IMR-90 (cell line): ENCODE measurements around the gene BMP2K. TPM values are rescaled to one million over a fixed set of nuclear protein-coding genes. Genes with fewer than 3 reads are reported as not detected.

Source experiments
- ATAC-seq: fragments of 200-7000 bp; cut with Tn5 transposase; 2 replicates; pipeline ENCODE4 v1.9.1; 2020; ENCODE audit warnings: low read depth, mild to moderate bottlenecking, moderate library complexity
- BruUV-seq: library from RNA; stranded (reverse); fragments of 400-500 nt; replicated peaks from 2 replicates; lab custom pipeline; 2021; lab: Mats Ljungman, UMichigan
- CTCF ChIA-PET: fragments of 300-600 bp; formaldehyde crosslinking; extraction: SDS; loops from one replicate; lab custom pipeline; 2021; ENCODE audit warnings: antibody characterized with exemption; lab: Yijun Ruan, JAX
- POLR2A ChIA-PET: fragments of 300-600 bp; sonication (Branson Sonifier 250); formaldehyde crosslinking; loops from one replicate; lab custom pipeline; 2022; ENCODE audit warnings: antibody characterized with exemption; ENCODE audit not compliant: unreplicated experiment; lab: Charles Lee
- DNase-seq: peaks from one replicate; pipeline ENCODE4 v3.0.0; 2013
- H2AFZ ChIP-seq: replicated peaks from 2 replicates; pipeline ENCODE3; 2013; ENCODE audit warnings: low read length, mild to moderate bottlenecking; ENCODE audit not compliant: poor library complexity
- H2AK5ac ChIP-seq: 2 replicates; pipeline ENCODE4 v1.6.1; 2013; ENCODE audit warnings: low read depth, low read length, inconsistent platforms
- H2AK9ac ChIP-seq: replicated peaks from 2 replicates; pipeline ENCODE3; 2013; ENCODE audit warnings: mild to moderate bottlenecking, low read depth, low read length, moderate library complexity; ENCODE audit not compliant: poor library complexity
- H2BK120ac ChIP-seq: 2 replicates; pipeline ENCODE4 v1.6.1; 2013; ENCODE audit warnings: low read depth, low read length, inconsistent platforms
- H2BK15ac ChIP-seq: 3 replicates; pipeline ENCODE4 v1.6.1; 2013; ENCODE audit warnings: low read depth, low read length, inconsistent platforms
- H2BK20ac ChIP-seq: 2 replicates; pipeline ENCODE4 v1.6.1; 2013; ENCODE audit warnings: low read depth, mild to moderate bottlenecking, inconsistent platforms, low read length, moderate library complexity
- H2BK5ac ChIP-seq: 2 replicates; pipeline ENCODE4 v1.6.1; 2013; ENCODE audit warnings: mild to moderate bottlenecking, low read depth, low read length, inconsistent platforms; ENCODE audit not compliant: poor library complexity, severe bottlenecking
- H3K14ac ChIP-seq: replicated peaks from 2 replicates; pipeline ENCODE4 v1.6.1; 2013; ENCODE audit warnings: low read depth, low read length, inconsistent platforms
- H3K18ac ChIP-seq: 2 replicates; pipeline ENCODE4 v1.6.1; 2013; ENCODE audit warnings: low read depth, low read length, control low read depth
- H3K23ac ChIP-seq: 2 replicates; pipeline ENCODE4 v1.6.1; 2013; ENCODE audit warnings: low read depth, low read length, inconsistent platforms
- H3K27ac ChIP-seq: 2 replicates; pipeline ENCODE4 v1.5.1; 2013; ENCODE audit warnings: mild to moderate bottlenecking, control low read depth, low read length; ENCODE audit not compliant: insufficient read depth
- H3K27me3 ChIP-seq: 2 replicates; pipeline ENCODE4 v1.6.1; 2013; ENCODE audit warnings: low read length; ENCODE audit not compliant: control insufficient read depth, insufficient read depth
- H3K36me3 ChIP-seq: 2 replicates; pipeline ENCODE4 v1.6.1; 2013; ENCODE audit warnings: low read length, mixed read lengths; ENCODE audit not compliant: control insufficient read depth, insufficient read depth
- H3K4ac ChIP-seq: 2 replicates; pipeline ENCODE4 v1.6.1; 2013; ENCODE audit warnings: low read depth, low read length, inconsistent platforms
- H3K4me1 ChIP-seq: 2 replicates; pipeline ENCODE4 v1.6.1; 2013; ENCODE audit warnings: low read length, mixed read lengths; ENCODE audit not compliant: control insufficient read depth, insufficient read depth
- H3K4me2 ChIP-seq: 2 replicates; pipeline ENCODE4 v1.6.1; 2013; ENCODE audit warnings: low read depth, mild to moderate bottlenecking, control low read depth, low read length, moderate library complexity
- H3K4me3 ChIP-seq: 2 replicates; pipeline ENCODE4 v1.5.1; 2013; ENCODE audit warnings: low read depth, mild to moderate bottlenecking, control low read depth, low read length, moderate library complexity; ENCODE audit not compliant: insufficient read depth
- H3K56ac ChIP-seq: 2 replicates; pipeline ENCODE4 v1.6.1; 2013; ENCODE audit warnings: low read length, inconsistent platforms; ENCODE audit not compliant: insufficient read depth; ENCODE audit errors: extremely low read depth
- H3K79me1 ChIP-seq, 2 experiments: 2 replicates each; pipeline ENCODE4 v1.6.1; 2013; ENCODE audit warnings: low read length in 2 of 2, inconsistent platforms in 1 of 2, low read depth in 1 of 2
- H3K9ac ChIP-seq: 2 replicates; pipeline ENCODE4 v1.6.1; 2013; ENCODE audit warnings: low read depth, low read length, control low read depth
- H3K9me1 ChIP-seq: 2 replicates; pipeline ENCODE4 v1.6.1; 2013; ENCODE audit warnings: low read length, inconsistent platforms; ENCODE audit not compliant: insufficient read depth
- H3K9me3 ChIP-seq: 2 replicates; pipeline ENCODE4 v1.6.1; 2013; ENCODE audit warnings: low read length; ENCODE audit not compliant: control insufficient read depth, insufficient read depth
- H4K20me1 ChIP-seq: 2 replicates; pipeline ENCODE4 v1.6.1; 2013; ENCODE audit warnings: low read length, inconsistent platforms; ENCODE audit not compliant: insufficient read depth
- H4K5ac ChIP-seq: 2 replicates; pipeline ENCODE4 v1.6.1; 2013; ENCODE audit warnings: mild to moderate bottlenecking, low read depth, low read length, control low read depth
- H4K8ac ChIP-seq, 2 experiments: 2 replicates each; pipeline ENCODE4 v1.6.1; 2013; ENCODE audit warnings: low read depth in 2 of 2, low read length in 2 of 2, control low read depth in 1 of 2, inconsistent platforms in 1 of 2
- H4K91ac ChIP-seq: 2 replicates; pipeline ENCODE4 v1.6.1; 2013; ENCODE audit warnings: low read depth, low read length, inconsistent platforms; ENCODE audit not compliant: insufficient read depth
- SMC3 ChIP-seq: fragments of 150-350 bp; IDR thresholded peaks from 2 replicates; pipeline ENCODE4 v1.6.1; 2016; ENCODE audit warnings: low read depth, mild to moderate bottlenecking, antibody characterized with exemption, low read length, moderate library complexity
- WGBS, 2 experiments: methylation state at CpG; one replicate each; pipeline versions ENCODE4 v1.1.5 to v1.1.7; 2013; ENCODE audit warnings: missing lambda C conversion rate in 2 of 2; ENCODE audit not compliant: insufficient read length in 1 of 2; ENCODE audit errors: extremely low coverage in 2 of 2; 5-methylcytosine and 5-hydroxymethylcytosine counted together
- dilution Hi-C: fragments of 300-500 bp; cut with HindIII; formaldehyde crosslinking; loops from one replicate; pipeline ENCODE4 v1.14.3; 2018; ENCODE audit warnings: low sequenced_read_pairs; ENCODE audit not compliant: unreplicated experiment
- in situ Hi-C: fragments of 300-500 bp; cut with MboI; formaldehyde crosslinking; loops from 3 replicates; pipeline ENCODE4 v1.14.3; 2019; ENCODE audit warnings: low sequenced_read_pairs, inconsistent platforms, mixed read lengths
- intact Hi-C: fragments of 100-400 bp; cut with micrococcal nuclease; formaldehyde crosslinking; loops from 2 replicates; pipeline ENCODE4 v1.10.0; 2022
- polyA plus RNA-seq, 3 experiments: library from polyadenylated mRNA; depleted of rRNA; stranded (reverse); fragments of >200 nt; gene quantifications; 2 replicates each; pipeline ENCODE4 v1.2.3, GENCODE V29; 2012; ENCODE audit warnings: low replicate concordance in 1 of 3
- total RNA-seq: library from RNA; depleted of rRNA; stranded (reverse); fragments of >200 nt; gene quantifications from 2 replicates; pipeline ENCODE4 v1.2.3, GENCODE V29; 2012

The BMP2K gene
- total and polyA plus RNA-seq, 2 of the 4 experiments (the other 2 are of a cell fraction): 15.8 to 46.1 TPM

DNA sequence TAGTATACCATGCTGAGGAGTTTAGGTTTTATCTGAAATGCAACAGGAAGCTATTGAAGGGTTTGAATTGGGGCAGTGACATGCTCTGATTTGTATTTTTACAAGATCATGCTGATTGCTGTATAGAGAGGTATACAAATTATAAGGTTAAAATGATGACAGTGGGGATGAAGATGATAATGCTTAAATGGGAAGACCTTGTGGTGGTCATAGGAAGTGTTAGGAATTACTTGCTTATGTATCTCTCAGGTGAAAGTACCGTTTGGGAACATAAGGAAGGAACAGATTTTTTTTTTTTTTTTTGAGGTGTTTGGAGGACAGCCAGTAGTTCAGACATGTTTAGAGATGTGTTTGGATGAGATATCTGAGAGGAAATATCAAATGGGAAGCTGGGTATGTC is 5.0 kb downstream of the BMP2K start:
- no peak for TF ChIP-seq SMC3
- H3K4me1 ChIP-seq: peaks cover 8% of the 10 kb centered on the region; the same call in 1 of the 2 replicates
- H2AK9ac ChIP-seq: no peak overlapping the region
- H3K18ac ChIP-seq: no peak overlapping the region
- no peak overlapping the region for H3K56ac ChIP-seq
- ChIA-PET CTCF (interaction anchor here (0.7 kb wide), 2 partner anchors 9 to 43 kb away, joined by 3 read pairs; no protein-coding TSS in a partner anchor), POLR2A (no interaction called here)
- no peak overlapping the region; the same call in 1 of the 2 replicates for H3K4me2 ChIP-seq
- H3K27me3 ChIP-seq: no peaks in the 10 kb centered on the region
- H2BK5ac ChIP-seq: no peak overlapping the region
- H3K36me3 ChIP-seq: 0 out of 2 replicates have a peak, but pooled peaks cover 2% of the 10 kb centered on the region
- H4K20me1 ChIP-seq: peaks cover 51% of the 10 kb centered on the region; the same call in 1 of the 2 replicates
- in situ Hi-C loops: no loop called here
- no TSS peak for BruUV-seq
- no peak overlapping the region for H2BK20ac ChIP-seq
- no peak overlapping the region for H3K23ac ChIP-seq
- no peak overlapping the region for H2AFZ ChIP-seq
- dilution Hi-C loops: no loop called here
- no peaks in the 10 kb centered on the region for H3K9me3 ChIP-seq
- no peak overlapping the region for H3K27ac ChIP-seq
- no peak overlapping the region for H2AK5ac ChIP-seq
- no peak overlapping the region for H3K14ac ChIP-seq
- no peak overlapping the region for H3K9ac ChIP-seq
- H3K4ac ChIP-seq: no peak overlapping the region
- H4K8ac ChIP-seq: no peak overlapping the region
- 60% methylated on average over 1 of the region's 1 CpG; no CpG with 5 or more reads in 1 of the 2 experiments for WGBS, 2 experiments
- no peak for ATAC-seq
- no peak for DNase-seq
- no peak overlapping the region for H3K4me3 ChIP-seq
- no peak overlapping the region for H2BK15ac ChIP-seq
- H2BK120ac ChIP-seq: no peak overlapping the region
- peaks cover 26 to 58% of the 10 kb centered on the region in 2 experiments for H3K79me1 ChIP-seq
- no peak overlapping the region for H4K91ac ChIP-seq
- peaks cover 8% of the 10 kb centered on the region for H3K9me1 ChIP-seq
- intact Hi-C loops: no loop called here
- H4K5ac ChIP-seq: no peak overlapping the region
